GM23338 (cell line): ENCODE data around the gene KLF1. TPM values are rescaled to one million over a fixed set of nuclear protein-coding genes. Genes with fewer than 3 reads are reported as not detected.
A peak's percentile ranks its signal among the peaks of the same experiment; 100 is the strongest.

Experiments used
- ATAC-seq: fragments of 200-7000 bp; cut with Tn5 transposase; 3 replicates; pipeline ENCODE4 v1.9.1; 2020
- DNase-seq: peaks from one replicate; pipeline ENCODE4 v3.0.0-alpha.2; 2015; ENCODE audit warnings: low spot score
- H2AFZ ChIP-seq: fragments of 200-600 bp; sonication (generic); 2 replicates; pipeline ENCODE4 v1.8.0; 2016; ENCODE audit warnings: antibody characterized with exemption, mild to moderate bottlenecking, moderate library complexity
- H3F3A ChIP-seq: fragments of 200-600 bp; sonication (generic); replicated peaks from 2 replicates; pipeline ENCODE4 v1.8.0; 2017; ENCODE audit warnings: antibody characterized with exemption, mixed run types, low read depth
- H3K27ac ChIP-seq: fragments of 200-600 bp; sonication (generic); 2 replicates; pipeline ENCODE4 v1.6.1; 2016; ENCODE audit warnings: low read depth
- H3K27me3 ChIP-seq: fragments of 200-600 bp; sonication (generic); 2 replicates; pipeline ENCODE4 v1.8.0; 2016; ENCODE audit warnings: mild to moderate bottlenecking, mixed run types, moderate library complexity; ENCODE audit not compliant: insufficient read depth
- H3K36me3 ChIP-seq: fragments of 200-600 bp; sonication (generic); 2 replicates; pipeline ENCODE4 v1.8.0; 2016; ENCODE audit warnings: mild to moderate bottlenecking; ENCODE audit not compliant: insufficient read depth
- H3K4me1 ChIP-seq: fragments of 200-600 bp; sonication (generic); 2 replicates; pipeline ENCODE4 v1.8.0; 2016; ENCODE audit warnings: mild to moderate bottlenecking, moderate library complexity; ENCODE audit not compliant: insufficient read depth
- H3K4me2 ChIP-seq: fragments of 200-600 bp; sonication (generic); 2 replicates; pipeline ENCODE4 v1.7.1; 2017; ENCODE audit warnings: mixed run types
- H3K4me3 ChIP-seq: fragments of 200-600 bp; sonication (generic); 2 replicates; pipeline ENCODE4 v1.6.1; 2016; ENCODE audit warnings: mixed run types
- H3K79me2 ChIP-seq: fragments of 200-600 bp; sonication (generic); replicated peaks from 2 replicates; pipeline ENCODE4 v1.8.0; 2017; ENCODE audit warnings: mild to moderate bottlenecking; ENCODE audit not compliant: insufficient read depth
- H3K9me2 ChIP-seq: fragments of 200-600 bp; sonication (generic); 2 replicates; pipeline ENCODE4 v1.8.0; 2017; ENCODE audit not compliant: insufficient read depth
- H4K20me1 ChIP-seq: fragments of 200-600 bp; sonication (generic); replicated peaks from 2 replicates; pipeline ENCODE4 v1.8.0; 2017; ENCODE audit warnings: mild to moderate bottlenecking; ENCODE audit not compliant: insufficient read depth
- H3K27ac Mint-ChIP-seq: 2 replicates; pipeline ENCODE4 v1.8.0; 2020; ENCODE audit warnings: inconsistent platforms, mild to moderate bottlenecking, moderate library complexity, mixed read lengths
- H3K27me3 Mint-ChIP-seq: 3 replicates; pipeline ENCODE4 v1.8.0; 2022; ENCODE audit warnings: low read depth, mild to moderate bottlenecking, moderate library complexity, mixed read lengths, inconsistent platforms; ENCODE audit not compliant: insufficient read depth, poor library complexity
- H3K36me3 Mint-ChIP-seq: 3 replicates; pipeline ENCODE4 v1.8.0; 2021; ENCODE audit warnings: low read depth, mild to moderate bottlenecking, inconsistent platforms, moderate library complexity, mixed read lengths
- H3K4me1 Mint-ChIP-seq: 3 replicates; pipeline ENCODE4 v1.8.0; 2020; ENCODE audit warnings: mild to moderate bottlenecking, inconsistent platforms, mixed read lengths
- H3K4me3 Mint-ChIP-seq: 3 replicates; pipeline ENCODE4 v1.8.0; 2021; ENCODE audit warnings: moderate library complexity, mild to moderate bottlenecking, inconsistent platforms, mixed read lengths
- H3K9me3 Mint-ChIP-seq: 3 replicates; pipeline ENCODE4 v1.8.0; 2020; ENCODE audit warnings: moderate library complexity, mild to moderate bottlenecking, inconsistent platforms, mixed read lengths
- CREB1 ChIP-seq: fragments of 250-450 bp; sonication (Bioruptor Pico); IDR thresholded peaks from 2 replicates; pipeline ENCODE4 v1.5.0; 2020; ENCODE audit warnings: low read depth, mild to moderate bottlenecking, moderate library complexity
- CTCF ChIP-seq, 2 experiments: fragments of 200-600 bp in 1 of 2; sonication (generic) in 1 of 2; conservative IDR thresholded peaks; 2 replicates each; pipeline versions ENCODE4 v1.5.1 to v1.6.1; 2016 to 2017; ENCODE audit warnings: antibody characterized with exemption in 2 of 2, low read depth in 2 of 2, mild to moderate bottlenecking in 2 of 2, moderate library complexity in 1 of 2
- ETS1 ChIP-seq: IDR thresholded peaks from 2 replicates; pipeline ENCODE4 v1.6.1; 2016; ENCODE audit warnings: antibody characterized with exemption
- EZH2 ChIP-seq: fragments of 200-600 bp; sonication (generic); IDR thresholded peaks from one replicate; pipeline ENCODE4 v1.8.0; 2017; ENCODE audit warnings: antibody characterized with exemption, mild to moderate bottlenecking, low read depth; ENCODE audit not compliant: unreplicated experiment
- EZH2phosphoT487 ChIP-seq: fragments of 200-600 bp; sonication (generic); IDR thresholded peaks from one replicate; pipeline ENCODE4 v1.8.1; 2018; ENCODE audit warnings: antibody characterized with exemption; ENCODE audit not compliant: unreplicated experiment
- NANOG ChIP-seq: IDR thresholded peaks from 2 replicates; pipeline ENCODE4 v1.6.1; 2016; ENCODE audit warnings: antibody characterized with exemption, borderline replicate concordance
- POLR2AphosphoS5 ChIP-seq: IDR thresholded peaks from 2 replicates; pipeline ENCODE4 v1.6.1; 2016; ENCODE audit warnings: antibody characterized with exemption, low read depth
- STAT1 ChIP-seq: IDR thresholded peaks from one replicate; pipeline ENCODE4 v1.6.1; 2016; ENCODE audit warnings: antibody characterized with exemption; ENCODE audit not compliant: unreplicated experiment
- ZNF114 ChIP-seq: fragments of 250-450 bp; sonication (Bioruptor Pico); IDR thresholded peaks from 2 replicates; pipeline ENCODE4 v1.5.0; 2020; ENCODE audit warnings: mild to moderate bottlenecking, moderate library complexity
- ZNF331 ChIP-seq: fragments of 250-450 bp; sonication (Bioruptor Pico); IDR thresholded peaks from 2 replicates; pipeline ENCODE4 v1.5.0; 2020; ENCODE audit warnings: low read depth, mild to moderate bottlenecking, moderate library complexity
- polyA plus RNA-seq: library from polyadenylated mRNA; unstranded; fragments of >200 nt; fragmentation: Nextera tagmentation; extraction: Ambion mirVana; gene quantifications from 2 replicates; pipeline ENCODE4 v1.2.1, GENCODE V29; 2016
- total RNA-seq: library from RNA; depleted of rRNA; stranded (reverse); fragments of >200 nt; shearing (Covaris generic); gene quantifications from 2 replicates; pipeline ENCODE4 v1.2.3, GENCODE V29; 2014
- TF ChIP-seq, protein P1 (sequence below): IDR thresholded peaks from one replicate; pipeline ENCODE4 v1.6.1; 2018; ENCODE audit warnings: antibody characterized with exemption; ENCODE audit not compliant: unreplicated experiment
- TF ChIP-seq, protein P2 (sequence below): fragments of 250-450 bp; sonication (Bioruptor Pico); IDR thresholded peaks from 2 replicates; pipeline ENCODE4 v1.5.0; 2020; ENCODE audit warnings: mild to moderate bottlenecking, moderate library complexity

KLF1 gene
- total and polyA plus RNA-seq, 2 experiments from 2014 or later, result 0.74 to 1.1 TPM

- ATAC-seq (no peak), DNase-seq (peak; percentile 24)
- H3K27ac Mint-ChIP-seq, result no peak overlapping the region
- no peaks in the 10 kb centered on the region for H3K36me3 ChIP-seq
- no peak overlapping the region for H3K27ac ChIP-seq
- no peak for TF ChIP-seq EZH2phosphoT487
- TF ChIP-seq CREB1, result no peak
- no peak for TF ChIP-seq ETS1
- TF ChIP-seq, protein P1, sequence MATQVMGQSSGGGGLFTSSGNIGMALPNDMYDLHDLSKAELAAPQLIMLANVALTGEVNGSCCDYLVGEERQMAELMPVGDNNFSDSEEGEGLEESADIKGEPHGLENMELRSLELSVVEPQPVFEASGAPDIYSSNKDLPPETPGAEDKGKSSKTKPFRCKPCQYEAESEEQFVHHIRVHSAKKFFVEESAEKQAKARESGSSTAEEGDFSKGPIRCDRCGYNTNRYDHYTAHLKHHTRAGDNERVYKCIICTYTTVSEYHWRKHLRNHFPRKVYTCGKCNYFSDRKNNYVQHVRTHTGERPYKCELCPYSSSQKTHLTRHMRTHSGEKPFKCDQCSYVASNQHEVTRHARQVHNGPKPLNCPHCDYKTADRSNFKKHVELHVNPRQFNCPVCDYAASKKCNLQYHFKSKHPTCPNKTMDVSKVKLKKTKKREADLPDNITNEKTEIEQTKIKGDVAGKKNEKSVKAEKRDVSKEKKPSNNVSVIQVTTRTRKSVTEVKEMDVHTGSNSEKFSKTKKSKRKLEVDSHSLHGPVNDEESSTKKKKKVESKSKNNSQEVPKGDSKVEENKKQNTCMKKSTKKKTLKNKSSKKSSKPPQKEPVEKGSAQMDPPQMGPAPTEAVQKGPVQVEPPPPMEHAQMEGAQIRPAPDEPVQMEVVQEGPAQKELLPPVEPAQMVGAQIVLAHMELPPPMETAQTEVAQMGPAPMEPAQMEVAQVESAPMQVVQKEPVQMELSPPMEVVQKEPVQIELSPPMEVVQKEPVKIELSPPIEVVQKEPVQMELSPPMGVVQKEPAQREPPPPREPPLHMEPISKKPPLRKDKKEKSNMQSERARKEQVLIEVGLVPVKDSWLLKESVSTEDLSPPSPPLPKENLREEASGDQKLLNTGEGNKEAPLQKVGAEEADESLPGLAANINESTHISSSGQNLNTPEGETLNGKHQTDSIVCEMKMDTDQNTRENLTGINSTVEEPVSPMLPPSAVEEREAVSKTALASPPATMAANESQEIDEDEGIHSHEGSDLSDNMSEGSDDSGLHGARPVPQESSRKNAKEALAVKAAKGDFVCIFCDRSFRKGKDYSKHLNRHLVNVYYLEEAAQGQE, result no peak
- TF ChIP-seq ZNF331, result no peak
- TF ChIP-seq ZNF114, result no peak
- no peak for TF ChIP-seq CTCF (conservative IDR thresholded peaks at IDR 0.05; ENCODE audit: low read depth in 2 of 2)
- no peak for TF ChIP-seq EZH2
- TF ChIP-seq, protein P2, sequence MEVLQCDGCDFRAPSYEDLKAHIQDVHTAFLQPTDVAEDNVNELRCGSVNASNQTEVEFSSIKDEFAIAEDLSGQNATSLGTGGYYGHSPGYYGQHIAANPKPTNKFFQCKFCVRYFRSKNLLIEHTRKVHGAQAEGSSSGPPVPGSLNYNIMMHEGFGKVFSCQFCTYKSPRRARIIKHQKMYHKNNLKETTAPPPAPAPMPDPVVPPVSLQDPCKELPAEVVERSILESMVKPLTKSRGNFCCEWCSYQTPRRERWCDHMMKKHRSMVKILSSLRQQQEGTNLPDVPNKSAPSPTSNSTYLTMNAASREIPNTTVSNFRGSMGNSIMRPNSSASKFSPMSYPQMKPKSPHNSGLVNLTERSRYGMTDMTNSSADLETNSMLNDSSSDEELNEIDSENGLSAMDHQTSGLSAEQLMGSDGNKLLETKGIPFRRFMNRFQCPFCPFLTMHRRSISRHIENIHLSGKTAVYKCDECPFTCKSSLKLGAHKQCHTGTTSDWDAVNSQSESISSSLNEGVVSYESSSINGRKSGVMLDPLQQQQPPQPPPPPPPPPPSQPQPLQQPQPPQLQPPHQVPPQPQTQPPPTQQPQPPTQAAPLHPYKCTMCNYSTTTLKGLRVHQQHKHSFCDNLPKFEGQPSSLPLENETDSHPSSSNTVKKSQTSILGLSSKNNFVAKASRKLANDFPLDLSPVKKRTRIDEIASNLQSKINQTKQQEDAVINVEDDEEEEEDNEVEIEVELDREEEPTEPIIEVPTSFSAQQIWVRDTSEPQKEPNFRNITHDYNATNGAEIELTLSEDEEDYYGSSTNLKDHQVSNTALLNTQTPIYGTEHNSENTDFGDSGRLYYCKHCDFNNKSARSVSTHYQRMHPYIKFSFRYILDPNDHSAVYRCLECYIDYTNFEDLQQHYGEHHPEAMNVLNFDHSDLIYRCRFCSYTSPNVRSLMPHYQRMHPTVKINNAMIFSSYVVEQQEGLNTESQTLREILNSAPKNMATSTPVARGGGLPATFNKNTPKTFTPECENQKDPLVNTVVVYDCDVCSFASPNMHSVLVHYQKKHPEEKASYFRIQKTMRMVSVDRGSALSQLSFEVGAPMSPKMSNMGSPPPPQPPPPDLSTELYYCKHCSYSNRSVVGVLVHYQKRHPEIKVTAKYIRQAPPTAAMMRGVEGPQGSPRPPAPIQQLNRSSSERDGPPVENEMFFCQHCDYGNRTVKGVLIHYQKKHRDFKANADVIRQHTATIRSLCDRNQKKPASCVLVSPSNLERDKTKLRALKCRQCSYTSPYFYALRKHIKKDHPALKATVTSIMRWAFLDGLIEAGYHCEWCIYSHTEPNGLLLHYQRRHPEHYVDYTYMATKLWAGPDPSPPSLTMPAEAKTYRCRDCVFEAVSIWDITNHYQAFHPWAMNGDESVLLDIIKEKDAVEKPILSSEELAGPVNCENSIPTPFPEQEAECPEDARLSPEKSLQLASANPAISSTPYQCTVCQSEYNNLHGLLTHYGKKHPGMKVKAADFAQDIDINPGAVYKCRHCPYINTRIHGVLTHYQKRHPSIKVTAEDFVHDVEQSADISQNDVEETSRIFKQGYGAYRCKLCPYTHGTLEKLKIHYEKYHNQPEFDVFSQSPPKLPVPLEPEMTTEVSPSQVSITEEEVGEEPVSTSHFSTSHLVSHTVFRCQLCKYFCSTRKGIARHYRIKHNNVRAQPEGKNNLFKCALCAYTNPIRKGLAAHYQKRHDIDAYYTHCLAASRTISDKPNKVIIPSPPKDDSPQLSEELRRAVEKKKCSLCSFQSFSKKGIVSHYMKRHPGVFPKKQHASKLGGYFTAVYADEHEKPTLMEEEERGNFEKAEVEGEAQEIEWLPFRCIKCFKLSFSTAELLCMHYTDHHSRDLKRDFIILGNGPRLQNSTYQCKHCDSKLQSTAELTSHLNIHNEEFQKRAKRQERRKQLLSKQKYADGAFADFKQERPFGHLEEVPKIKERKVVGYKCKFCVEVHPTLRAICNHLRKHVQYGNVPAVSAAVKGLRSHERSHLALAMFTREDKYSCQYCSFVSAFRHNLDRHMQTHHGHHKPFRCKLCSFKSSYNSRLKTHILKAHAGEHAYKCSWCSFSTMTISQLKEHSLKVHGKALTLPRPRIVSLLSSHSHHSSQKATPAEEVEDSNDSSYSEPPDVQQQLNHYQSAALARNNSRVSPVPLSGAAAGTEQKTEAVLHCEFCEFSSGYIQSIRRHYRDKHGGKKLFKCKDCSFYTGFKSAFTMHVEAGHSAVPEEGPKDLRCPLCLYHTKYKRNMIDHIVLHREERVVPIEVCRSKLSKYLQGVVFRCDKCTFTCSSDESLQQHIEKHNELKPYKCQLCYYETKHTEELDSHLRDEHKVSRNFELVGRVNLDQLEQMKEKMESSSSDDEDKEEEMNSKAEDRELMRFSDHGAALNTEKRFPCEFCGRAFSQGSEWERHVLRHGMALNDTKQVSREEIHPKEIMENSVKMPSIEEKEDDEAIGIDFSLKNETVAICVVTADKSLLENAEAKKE (CRISPR knock-in tag), result no peak
- no peak for TF ChIP-seq NANOG
- no peak for TF ChIP-seq STAT1
- no peak for TF ChIP-seq POLR2AphosphoS5
- H3K79me2 ChIP-seq, result peaks cover 8% of the 10 kb centered on the region
- peaks cover 37% of the 10 kb centered on the region for H3K27me3 Mint-ChIP-seq
- peaks cover 48% of the 10 kb centered on the region for H3K4me1 Mint-ChIP-seq
- H4K20me1 ChIP-seq, result peaks cover 7% of the 10 kb centered on the region
- peaks cover 53% of the 10 kb centered on the region for H3F3A ChIP-seq
- H2AFZ ChIP-seq, result no peak overlapping the region
- peaks cover 4% of the 10 kb centered on the region; the same call in 1 of the 3 replicates for H3K36me3 Mint-ChIP-seq
- H3K27me3 ChIP-seq, result peaks cover 14% of the 10 kb centered on the region
- no peak overlapping the region for H3K4me2 ChIP-seq
- peak overlapping the region; percentile 69; the same call in 1 of the 3 replicates for H3K4me3 Mint-ChIP-seq
- H3K4me3 ChIP-seq, result no peak overlapping the region
- H3K9me2 ChIP-seq, result no peaks in the 10 kb centered on the region
- H3K4me1 ChIP-seq, result peaks cover 37% of the 10 kb centered on the region
- H3K9me3 Mint-ChIP-seq, result no peaks in the 10 kb centered on the region; the same call in 2 of the 3 replicates
Measured at GRCh38 chr19:12837225-12837624, 49.8 kb downstream of the KLF1 start.
